GM18858 (cell line): ENCODE data around the gene TM9SF4.
"Not testable (repeated sequence)": the region's sequence is repeated elsewhere in the genome, so short reads cannot be mapped to it uniquely, and the experiment has no call there.

ENCODE experiments used
- ATAC-seq: cut with Tn5 transposase; IDR thresholded peaks from one replicate; pipeline ENCODE4 v1.9.1; 2021; ENCODE audit not compliant: unreplicated experiment

The TM9SF4 gene

DNA sequence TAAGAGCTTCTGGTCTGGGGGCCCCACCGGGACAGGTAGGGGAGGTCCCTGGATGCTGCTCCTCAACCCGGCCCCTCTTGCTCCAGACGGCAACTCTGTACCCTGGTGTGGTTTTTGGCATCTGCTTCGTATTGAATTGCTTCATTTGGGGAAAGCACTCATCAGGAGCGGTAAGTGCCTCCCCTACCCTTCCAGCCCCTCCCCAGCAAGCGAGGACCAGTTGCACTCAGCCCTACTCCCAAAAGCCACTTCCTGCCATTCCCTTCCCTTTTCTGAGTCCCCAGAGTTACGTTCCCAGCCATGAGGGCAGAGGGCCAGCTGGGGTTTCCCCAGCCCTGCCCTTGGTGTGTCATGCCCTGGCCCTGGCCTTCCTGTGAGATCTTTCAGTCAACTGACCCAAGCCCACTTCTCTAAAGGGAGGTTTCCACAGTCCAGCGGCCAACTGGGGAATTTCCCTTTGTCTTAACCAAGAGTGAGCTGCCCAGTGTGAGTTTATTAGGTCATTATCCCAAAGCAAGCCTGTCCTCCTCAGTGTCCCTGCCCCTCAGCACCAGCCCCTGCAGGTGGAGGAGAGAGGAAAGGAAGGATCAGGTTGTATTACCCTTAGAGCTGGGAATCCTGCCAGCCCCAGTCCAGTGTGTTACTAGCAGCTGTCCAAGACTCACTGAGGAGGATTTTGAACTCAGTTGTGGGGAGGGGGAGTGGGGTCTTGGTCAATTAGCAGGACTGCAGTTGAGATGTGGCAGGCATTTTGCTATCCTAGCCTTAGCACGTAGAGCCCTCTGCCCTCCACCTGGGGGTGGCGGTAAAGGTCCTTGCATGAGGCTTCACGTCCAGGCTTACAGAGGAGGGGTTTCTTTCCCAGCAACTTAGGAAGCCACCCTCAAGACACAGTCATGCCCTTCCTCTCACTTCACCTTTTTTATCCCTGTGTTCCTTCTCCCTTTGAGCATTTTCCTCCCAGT is 45.8 kb downstream of the TM9SF4 start:
- ATAC-seq: no peak

DNA sequence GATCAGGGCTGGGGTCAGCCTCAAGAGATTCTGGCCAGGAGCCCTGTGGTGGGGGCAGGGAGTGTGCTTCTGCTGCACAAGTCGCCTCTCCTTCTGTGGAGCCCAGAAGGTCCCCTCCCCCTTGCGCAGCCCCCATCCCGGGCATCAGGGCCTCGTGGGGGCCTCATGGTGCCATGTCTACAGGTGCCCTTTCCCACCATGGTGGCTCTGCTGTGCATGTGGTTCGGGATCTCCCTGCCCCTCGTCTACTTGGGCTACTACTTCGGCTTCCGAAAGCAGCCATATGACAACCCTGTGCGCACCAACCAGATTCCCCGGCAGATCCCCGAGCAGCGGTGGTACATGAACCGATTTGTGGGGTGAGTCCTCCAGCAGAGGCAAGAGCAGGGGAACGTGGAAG is 48.1 kb downstream of the TM9SF4 start:
- ATAC-seq: no peak

DNA sequence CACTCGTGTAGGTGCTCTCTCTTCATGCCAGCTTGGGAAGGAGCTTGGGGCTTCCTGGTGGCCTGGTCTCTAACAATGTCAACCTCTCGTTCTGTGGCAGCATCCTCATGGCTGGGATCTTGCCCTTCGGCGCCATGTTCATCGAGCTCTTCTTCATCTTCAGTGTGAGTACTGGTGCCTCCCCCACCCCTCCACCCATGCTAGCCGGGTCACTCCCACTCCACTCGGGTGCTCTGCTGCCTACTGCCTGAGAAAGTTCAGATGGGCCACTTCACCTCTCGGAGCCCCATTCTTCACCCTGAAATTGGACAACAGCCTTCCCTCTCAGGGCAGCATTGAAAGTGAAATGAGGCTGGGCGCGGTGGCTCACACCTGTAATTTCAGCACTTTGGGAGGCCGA is 48.8 kb downstream of the TM9SF4 start:
- ATAC-seq: no peak

DNA sequence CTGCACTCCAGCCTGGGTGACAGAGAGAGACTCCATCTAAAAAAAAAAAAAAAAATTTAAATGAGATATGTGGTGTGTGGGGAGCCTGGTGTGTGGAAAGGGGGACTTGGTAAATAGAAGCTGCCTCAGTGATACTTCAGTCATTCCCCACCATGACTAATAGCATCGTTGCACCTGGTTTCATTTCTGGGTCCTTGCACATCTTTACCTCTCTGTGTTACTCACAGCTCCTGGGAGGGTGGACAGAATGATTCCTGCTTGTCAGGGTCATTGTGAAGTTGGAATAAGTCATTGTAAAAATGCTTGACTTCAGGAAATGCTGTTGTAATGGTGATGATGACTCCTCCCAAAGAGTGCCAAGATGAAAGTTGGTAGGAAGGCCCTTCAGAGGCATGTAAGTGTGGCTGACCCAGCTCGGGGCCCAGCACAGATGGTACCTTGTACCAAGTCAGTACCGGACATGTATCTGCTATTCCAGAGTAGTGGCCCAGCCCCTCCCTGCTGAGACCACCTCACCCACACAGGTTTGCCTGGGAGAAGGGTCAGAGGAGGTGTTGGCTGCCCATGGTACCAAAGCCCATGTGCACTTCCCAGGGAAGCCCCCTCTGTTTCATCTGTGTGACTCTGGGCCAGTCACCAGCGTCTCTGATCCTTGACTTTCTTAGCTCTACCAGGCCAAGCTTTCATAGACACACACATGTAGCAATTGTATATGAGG is 49.6 kb downstream of the TM9SF4 start:
- ATAC-seq: no peak

DNA sequence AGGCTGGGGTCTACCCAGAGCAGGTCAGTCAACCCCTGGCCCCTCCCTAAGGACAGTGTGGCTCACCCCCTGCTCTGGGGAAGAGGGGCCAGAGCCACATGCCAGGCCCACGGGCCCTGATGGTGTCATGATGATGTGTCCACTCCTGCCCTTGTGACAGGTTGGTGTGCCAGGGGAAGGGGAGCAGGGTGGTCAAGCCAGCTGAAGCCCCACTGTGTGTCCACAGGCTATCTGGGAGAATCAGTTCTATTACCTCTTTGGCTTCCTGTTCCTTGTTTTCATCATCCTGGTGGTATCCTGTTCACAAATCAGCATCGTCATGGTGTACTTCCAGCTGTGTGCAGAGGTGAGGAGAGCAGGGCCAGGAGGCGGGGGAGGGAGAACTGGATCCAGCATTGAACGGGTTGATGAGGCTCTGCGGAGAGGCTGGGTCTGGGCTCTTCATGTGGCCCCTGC is 50.3 kb downstream of the TM9SF4 start:
- ATAC-seq: no peak

DNA sequence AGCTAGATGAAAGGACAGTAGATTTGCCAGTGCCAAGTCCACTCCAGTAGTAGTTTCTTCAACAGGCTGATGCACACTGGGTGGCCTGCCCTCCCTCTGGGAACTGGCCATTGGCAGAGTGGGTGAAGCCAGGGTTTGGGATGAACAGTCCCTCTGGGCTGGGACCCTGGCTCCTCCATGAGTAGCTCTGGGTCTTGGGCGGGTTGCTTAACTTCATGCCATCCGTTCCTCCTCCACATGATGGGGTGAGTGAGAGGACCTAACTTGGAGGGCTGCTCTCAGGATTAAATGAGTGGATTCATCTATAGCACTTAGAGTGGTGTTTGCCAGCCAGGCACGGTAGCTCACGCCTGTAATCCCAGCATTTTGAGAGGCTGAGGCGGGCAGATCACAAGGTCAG is 50.8 kb downstream of the TM9SF4 start:
- ATAC-seq: no peak

DNA sequence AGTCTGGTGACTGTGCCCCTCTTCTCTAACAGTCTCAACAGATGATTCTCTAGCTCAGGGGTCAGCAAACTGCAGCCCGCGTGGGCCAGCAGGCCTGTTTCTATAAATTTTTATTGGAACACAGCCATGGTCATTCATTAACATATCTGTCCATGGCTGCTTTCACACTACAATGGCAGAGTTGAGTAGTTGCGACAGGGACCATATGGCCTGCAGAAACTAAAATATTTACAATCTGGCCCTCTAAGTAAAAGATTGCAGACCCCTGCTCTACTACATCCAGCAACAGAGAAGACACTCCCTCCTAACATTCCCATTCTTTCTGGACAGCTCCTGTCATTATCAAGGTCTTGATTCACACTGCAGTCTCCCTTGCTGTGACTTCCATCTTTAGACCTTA is 52.8 kb downstream of the TM9SF4 start:
- ATAC-seq: no peak

DNA sequence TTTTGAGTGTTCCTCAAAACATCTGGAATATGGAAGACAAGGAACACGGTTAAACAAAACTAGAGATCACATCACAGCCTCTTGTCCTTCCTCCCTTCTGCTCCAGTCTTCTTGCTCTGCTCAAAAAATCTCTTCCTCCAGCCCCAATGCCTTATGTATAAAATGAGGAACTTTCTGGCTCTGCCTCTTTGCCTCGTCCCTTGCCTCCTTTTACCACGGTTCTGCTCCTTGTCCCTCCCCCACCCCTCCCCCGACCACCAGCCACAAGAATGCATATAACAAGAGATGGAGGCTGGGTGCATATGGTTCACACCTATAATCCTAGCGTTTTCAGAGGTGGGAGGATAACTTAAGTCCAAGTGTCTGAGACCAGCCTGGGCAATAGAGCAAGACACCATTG is 54.4 kb downstream of the TM9SF4 start:
- ATAC-seq: no peak

DNA sequence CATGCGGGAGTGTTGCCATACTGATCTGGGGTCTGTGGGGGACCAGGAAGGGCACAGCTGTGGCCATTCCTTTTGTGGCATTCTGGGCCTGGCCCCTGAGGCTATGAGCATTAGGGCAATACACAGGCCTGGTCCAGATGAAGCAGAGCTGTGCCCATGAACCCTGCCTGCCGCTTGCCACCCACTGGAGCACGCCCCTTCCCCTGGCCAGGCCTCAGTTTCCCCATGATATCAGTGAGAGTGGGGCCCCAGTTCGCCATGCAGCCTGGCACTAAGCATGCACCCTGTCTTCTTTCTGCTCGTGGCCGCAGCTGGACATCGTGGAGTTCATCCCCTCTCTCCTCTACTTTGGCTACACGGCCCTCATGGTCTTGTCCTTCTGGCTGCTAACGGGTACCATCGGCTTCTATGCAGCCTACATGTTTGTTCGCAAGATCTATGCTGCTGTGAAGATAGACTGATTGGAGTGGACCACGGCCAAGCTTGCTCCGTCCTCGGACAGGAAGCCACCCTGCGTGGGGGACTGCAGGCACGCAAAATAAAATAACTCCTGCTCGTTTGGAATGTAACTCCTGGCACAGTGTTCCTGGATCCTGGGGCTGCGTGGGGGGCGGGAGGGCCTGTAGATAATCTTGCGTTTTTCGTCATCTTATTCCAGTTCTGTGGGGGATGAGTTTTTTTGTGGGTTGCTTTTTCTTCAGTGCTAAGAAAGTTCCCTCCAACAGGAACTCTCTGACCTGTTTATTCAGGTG is 55.6 kb downstream of the TM9SF4 start:
- no peak for ATAC-seq

DNA sequence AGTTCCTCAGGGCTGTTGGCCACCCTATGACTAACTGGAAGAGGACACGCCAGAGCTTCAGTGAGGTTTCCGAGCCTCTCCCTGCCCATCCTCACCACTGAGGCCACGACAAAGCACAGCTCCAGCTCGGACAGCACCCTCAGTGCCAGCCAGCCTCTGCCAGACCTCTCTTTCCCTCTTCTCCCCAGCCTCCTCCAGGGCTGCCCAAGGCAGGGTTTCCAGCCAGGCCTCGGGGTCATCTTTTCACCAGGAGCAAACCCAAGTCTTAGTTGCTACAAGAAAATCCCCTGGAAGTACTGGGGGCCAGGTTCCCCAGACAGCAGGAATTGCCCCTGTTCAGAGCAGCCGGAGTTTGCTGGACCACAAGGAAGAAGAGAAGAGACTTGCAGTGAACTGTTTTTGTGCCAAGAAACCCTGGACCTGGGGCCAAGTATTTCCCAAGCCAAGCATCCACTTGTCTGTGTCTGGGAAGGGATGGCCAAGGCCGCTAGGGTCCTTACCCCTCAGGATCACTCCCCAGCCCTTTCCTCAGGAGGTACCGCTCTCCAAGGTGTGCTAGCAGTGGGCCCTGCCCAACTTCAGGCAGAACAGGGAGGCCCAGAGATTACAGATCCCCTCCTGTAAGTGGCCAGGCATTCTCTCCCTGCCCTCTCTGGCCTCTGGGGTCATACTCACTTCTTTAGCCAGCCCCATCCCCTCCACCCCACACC is 56.5 kb downstream of the TM9SF4 start:
- no peak for ATAC-seq

DNA sequence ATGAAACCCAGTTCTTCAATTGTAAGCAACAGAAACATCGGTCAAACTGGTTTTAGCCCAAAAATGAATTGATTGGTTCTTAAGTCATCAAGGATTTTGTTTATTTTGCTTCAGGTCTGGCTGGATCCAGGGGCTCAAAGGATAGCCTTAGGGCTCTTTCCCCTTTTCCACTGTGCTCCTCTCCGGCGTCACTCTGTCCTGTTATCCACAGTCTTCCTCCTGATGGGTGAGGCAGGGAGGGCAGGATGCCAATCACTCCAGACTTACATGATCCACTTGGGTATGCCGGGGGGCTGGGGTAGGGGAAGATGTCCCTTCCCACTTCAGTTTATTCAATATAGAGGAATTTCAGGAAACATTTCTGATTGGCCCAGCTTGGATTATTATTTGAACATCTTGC is 58.0 kb downstream of the TM9SF4 start:
- no peak for ATAC-seq

DNA sequence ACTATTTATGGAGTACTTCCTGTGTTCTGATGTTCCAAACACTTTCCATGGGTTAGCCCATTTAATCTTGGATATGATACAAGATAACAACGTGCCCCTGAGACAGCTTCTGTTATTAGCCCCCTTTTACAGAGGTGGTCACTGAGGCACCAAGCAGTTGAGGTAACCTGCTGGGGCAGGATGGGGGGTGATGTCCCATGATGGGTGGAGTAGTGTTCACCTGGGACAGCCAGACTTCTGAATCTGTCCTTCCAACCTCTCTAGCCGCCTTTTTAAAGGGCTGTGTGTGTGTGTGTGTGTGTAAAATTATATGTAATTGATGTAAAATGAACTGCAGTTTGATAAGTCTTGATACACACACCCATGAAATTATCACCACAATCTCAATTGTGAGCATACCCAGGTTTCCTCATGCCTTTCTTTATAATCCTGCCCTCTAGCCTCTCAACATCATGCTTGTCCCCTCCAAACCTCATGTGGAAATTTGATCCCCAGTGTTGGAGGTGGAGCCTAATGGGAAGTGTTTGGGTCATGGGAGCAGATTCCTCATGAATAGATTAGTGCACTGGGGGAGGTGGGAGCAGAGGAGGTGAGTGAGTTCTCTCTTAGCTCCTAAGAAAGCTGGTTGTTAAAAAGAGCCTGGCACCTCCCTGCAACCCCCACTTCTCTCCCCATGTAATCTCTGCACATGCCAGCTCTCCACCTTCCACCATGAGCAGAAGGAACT is 58.8 kb downstream of the TM9SF4 start:
- ATAC-seq: no peak

DNA sequence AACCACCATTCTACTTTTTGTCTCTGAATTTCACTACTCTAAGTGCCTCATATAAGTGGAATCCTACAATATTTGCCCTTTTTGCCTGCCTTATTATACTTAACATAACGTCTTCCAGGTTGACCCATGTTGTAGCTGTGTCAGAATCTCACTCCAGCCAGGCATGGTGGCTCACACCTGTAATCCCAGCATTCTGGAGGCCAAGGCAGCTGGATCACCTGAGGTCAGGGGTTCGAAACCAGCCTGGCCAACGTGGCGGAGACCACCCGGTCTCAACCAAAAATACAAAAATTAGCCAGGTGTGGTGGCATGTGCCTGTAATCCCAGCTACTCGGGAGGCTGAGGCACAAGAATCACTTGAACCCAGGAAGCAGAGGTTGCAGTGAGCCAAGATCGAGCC is 68.2 kb downstream of the TM9SF4 start:
- not testable (repeated sequence) for ATAC-seq

DNA sequence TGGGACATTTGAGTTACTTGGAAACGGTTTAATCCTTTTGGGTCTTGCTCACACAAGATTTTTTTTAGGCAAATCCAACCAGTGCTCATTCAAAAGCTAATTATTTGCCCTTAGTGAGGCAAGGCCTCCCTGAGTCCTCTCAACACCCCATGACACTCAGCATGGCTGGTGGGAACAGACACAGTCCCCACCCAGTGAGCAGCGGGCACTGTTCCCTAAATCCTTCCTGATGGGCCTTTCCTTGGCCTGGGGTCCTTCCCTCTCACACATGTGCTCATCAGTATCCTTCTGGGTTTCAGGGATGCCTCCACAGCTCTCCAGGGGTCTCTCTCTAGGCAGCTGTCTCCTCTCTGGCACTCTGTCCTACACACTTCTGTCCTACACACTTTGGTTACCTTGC is 70.0 kb downstream of the TM9SF4 start:
- no peak for ATAC-seq

DNA sequence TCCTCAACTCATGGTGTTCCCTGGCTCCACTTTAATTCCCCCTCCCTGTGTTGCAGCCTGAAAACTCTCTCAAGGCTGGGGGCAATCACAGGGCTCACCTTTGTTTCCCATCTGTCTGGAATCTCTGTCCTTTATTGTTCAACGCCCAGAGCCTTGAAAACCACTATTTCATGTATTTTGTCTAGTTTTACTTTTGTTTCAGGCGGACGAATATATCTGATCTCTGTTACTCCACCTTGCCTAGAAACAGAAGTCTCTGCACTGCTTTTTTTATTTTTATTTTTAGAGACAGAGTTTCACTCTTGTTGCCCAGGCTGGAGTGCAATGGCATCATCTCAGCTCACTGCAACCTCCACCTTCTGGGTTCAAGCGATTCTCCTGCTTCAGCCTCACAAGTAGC is 70.4 kb downstream of the TM9SF4 start:
- ATAC-seq: no peak

DNA sequence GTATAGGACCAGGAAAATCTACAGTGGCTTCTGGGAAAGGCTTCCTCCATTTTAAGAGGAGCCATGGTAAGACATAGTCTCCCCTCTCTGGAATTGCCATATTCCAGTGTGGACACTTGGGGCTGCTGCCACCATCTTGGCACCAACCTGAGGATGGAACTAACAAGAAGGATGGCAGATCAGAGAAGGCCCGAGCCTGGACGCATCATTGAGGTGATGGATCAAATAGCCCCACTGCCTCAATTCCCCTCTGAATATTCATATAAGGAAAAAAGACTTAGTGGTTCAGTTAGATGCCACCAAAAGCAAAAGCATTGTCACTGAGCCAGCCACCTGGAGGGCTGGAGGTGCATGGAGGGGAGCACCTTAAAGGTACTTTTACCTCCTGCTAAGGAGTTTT is 72.1 kb downstream of the TM9SF4 start:
- ATAC-seq: no peak

DNA sequence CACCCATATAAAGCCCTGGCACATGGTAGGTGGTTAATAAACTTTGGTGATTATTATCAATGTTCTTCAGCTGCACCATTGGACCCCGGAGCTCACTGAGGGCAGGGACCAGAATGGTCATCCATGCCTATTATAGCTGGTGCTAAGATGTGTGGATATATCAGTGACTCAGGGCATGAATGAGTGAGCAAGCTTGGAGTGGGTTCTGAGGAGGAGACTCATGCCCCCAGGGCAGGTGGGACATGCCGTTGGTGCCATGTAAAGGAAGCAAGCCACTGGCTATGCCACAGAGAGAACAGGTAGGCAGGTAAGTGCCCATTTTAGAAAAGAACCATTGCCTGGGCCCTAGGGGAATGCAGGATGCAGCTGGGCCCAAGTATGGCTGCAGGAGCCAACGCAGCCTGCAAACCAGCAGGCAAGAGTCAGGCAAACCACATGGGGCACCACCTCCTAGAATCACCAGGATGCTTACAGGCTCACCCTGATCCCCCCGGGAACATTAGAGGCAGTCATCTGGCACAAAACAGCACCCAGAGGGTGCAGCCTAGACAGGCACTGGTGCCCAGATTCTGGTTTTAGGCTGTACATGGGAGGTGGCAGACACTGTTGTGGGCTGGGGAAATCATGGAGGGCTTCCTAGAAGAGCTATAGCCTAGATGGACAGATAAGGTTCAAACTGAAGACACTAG is 74.6 kb downstream of the TM9SF4 start:
- ATAC-seq: no peak

DNA sequence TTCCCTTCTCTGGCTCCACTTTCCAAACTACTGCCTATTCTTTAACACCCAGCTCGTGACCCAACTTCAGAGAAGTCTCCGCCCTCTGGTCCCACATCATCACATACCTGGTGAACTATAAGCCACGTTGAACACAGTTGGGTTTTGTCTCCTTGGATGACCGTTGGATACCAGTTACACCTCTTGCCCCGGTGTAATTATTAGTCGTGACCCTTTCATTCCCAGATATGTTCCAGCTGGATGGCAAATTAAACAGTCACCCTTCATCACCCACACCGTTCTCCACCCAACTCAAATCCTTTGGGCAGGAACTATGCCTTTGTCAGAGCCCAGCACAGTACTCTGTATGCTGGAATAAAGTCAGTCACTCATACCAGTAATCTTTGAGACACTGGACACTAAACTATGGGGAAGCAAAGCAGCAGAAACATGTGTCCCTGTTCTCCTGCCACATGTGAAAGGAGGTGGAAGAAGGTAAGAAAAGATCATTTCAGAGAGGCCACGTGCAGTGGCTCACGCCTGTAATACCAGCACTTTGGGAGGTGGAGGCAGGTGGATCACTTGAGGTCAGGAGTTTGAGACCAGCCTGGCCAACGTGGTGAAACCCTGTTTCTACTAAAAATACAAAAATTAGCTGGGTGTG is 75.6 kb downstream of the TM9SF4 start:
- no peak for ATAC-seq

DNA sequence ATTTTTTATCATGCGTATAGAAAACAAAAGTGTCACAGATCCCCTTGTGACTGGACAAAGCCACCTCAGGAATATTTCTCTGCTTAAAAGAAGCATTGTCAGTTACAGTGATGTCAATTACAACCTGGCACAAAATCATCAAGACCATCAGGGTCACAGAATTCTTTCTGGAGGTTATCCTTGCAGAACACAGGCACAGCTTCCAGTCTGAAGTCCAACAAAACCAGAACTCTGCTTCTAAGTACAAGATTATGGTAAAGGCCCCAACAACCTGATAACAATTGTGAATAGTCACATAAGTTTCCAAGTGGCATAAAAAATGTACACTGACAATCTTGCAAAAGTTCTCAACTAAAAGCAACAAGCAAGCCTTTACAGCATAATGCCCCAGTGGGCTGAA is 77.0 kb downstream of the TM9SF4 start:
- ATAC-seq: no peak
